Transverse colon (tissue), 4 donors: ENCODE data around the gene APOE. TPM values are rescaled to one million over a fixed set of nuclear protein-coding genes. Genes with fewer than 3 reads are reported as not detected.

ENCODE experiments used
- DNase-seq: peaks from one replicate; pipeline ENCODE4 v3.0.0-alpha.2; 2019
- H3K27ac ChIP-seq, 4 donors: fragments of 200-600 bp; sonication (generic); 2 replicates each; pipeline ENCODE4 v1.5.1; 2016 to 2018; ENCODE audit warnings: inconsistent platforms in 4 of 4
- H3K27me3 ChIP-seq: fragments of 200-600 bp; sonication (generic); 2 replicates; pipeline ENCODE4 v1.5.1; 2017; ENCODE audit warnings: inconsistent platforms
- H3K36me3 ChIP-seq, 4 donors: fragments of 200-600 bp; sonication (generic); 2 replicates each; pipeline ENCODE4 v1.5.1; 2017 to 2019; ENCODE audit warnings: inconsistent platforms in 4 of 4
- H3K4me1 ChIP-seq, 4 donors: fragments of 200-600 bp; sonication (generic); 2 replicates each; pipeline ENCODE4 v1.5.1; 2017 to 2020; ENCODE audit warnings: inconsistent platforms in 4 of 4
- H3K4me3 ChIP-seq, 4 donors: fragments of 200-600 bp; sonication (generic); 1 replicate in 1 of 4; 2 replicates in 3 of 4; pipeline versions ENCODE4 v1.5.1 to v1.6.1; 2017 to 2019; ENCODE audit warnings: inconsistent platforms in 4 of 4
- H3K9me3 ChIP-seq, 2 donors: fragments of 200-600 bp; sonication (generic); 2 replicates each; pipeline ENCODE4 v1.5.1; 2017 to 2019; ENCODE audit warnings: inconsistent platforms in 2 of 2
- EP300 ChIP-seq: sonication (generic); formaldehyde crosslinking; IDR thresholded peaks from one replicate; pipeline ENCODE4 v1.6.1; 2017; ENCODE audit warnings: antibody characterized with exemption, low read depth
- POLR2A ChIP-seq: fragments of 450-650 bp; IDR thresholded peaks from one replicate; pipeline ENCODE4 v1.6.1; 2016; ENCODE audit warnings: antibody characterized with exemption, mild to moderate bottlenecking, moderate library complexity
- POLR2AphosphoS5 ChIP-seq, 3 donors: sonication (generic); formaldehyde crosslinking; IDR thresholded peaks; one replicate each; pipeline ENCODE4 v1.6.1; 2016; ENCODE audit warnings: antibody characterized with exemption in 3 of 3
- WGBS, 2 donors: methylation state at CpG; one replicate each; pipeline ENCODE4 v1.1.5; 2018; ENCODE audit warnings: low coverage in 1 of 2; 5-methylcytosine and 5-hydroxymethylcytosine counted together
- in situ Hi-C, 4 donors: fragments of 200-750 bp; cut with MboI; loops; one replicate each; pipeline versions ENCODE4 v1.15.0 to v1.15.1; 2017; ENCODE audit warnings: low sequenced_read_pairs in 3 of 4, low pct_ligation_motif_present in 1 of 4, low pct_unique_long_range_greater_than_20kb in 1 of 4
- intact Hi-C: fragments of 100-400 bp; cut with DNase I; formaldehyde crosslinking; loops from one replicate; pipeline ENCODE4 v1.15.1; 2023; ENCODE audit warnings: low total_unique reads
- total RNA-seq, 4 donors: library from RNA; depleted of rRNA; stranded (reverse); fragments of >200 nt; gene quantifications; one replicate each; pipeline ENCODE4 v1.1.0, GENCODE V29; 2016
- TF ChIP-seq, protein P1 (sequence below), 5 experiments: fragments of 200-600 bp in 3 of 5; fragments of 450-650 bp in 2 of 5; sonication (generic) in 3 of 5; IDR thresholded peaks; 1 replicate in 2 of 5; 2 replicates in 3 of 5; pipeline ENCODE4 v1.5.1; 2016 to 2017; ENCODE audit warnings: antibody characterized with exemption in 5 of 5, inconsistent platforms in 3 of 5, mild to moderate bottlenecking in 2 of 5, moderate library complexity in 1 of 5

APOE gene
- total RNA-seq, 4 donors from 2014 or later = 72.2 to 214 (median 132) TPM

DNA sequence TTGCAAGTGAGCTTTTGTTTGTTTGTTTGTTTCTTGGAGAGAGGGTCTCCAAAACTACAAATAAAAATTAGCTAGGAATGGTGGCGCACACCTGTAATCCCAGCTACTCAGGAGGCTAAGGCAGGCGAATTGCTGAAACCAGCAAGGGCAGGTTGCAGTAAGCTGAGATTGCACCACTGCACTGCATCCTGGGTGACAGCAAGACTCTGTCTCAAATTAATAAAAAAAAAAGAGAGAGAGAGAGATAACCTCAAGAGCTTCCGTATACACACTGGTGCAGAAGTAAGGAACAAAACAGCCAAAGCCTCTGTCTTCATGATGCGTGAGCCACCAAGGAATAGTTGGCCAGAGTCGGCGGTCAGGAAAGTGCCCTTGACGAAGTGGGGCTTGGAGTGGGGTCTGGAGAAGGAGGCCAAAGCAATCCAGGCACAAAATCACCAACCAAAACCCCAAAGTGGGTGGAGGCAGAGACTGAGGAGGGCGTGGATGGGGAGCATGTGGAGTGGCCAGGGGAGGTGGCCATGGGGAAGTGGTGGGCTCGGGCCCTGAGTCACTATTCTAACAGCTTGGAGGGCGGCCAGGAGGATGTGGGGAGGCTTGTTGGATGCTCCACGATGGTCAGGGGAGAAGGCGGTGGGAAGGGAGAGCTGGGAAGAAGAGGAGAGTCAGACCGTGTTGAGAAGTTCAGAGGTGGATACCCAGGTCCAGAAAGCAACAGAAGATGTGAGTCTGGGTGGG is 35.7 kb upstream of the APOE start:
- DNase-seq = peak; percentile 62
- TF ChIP-seq POLR2A (no peak), EP300 (no peak)
- TF ChIP-seq, protein P1, sequence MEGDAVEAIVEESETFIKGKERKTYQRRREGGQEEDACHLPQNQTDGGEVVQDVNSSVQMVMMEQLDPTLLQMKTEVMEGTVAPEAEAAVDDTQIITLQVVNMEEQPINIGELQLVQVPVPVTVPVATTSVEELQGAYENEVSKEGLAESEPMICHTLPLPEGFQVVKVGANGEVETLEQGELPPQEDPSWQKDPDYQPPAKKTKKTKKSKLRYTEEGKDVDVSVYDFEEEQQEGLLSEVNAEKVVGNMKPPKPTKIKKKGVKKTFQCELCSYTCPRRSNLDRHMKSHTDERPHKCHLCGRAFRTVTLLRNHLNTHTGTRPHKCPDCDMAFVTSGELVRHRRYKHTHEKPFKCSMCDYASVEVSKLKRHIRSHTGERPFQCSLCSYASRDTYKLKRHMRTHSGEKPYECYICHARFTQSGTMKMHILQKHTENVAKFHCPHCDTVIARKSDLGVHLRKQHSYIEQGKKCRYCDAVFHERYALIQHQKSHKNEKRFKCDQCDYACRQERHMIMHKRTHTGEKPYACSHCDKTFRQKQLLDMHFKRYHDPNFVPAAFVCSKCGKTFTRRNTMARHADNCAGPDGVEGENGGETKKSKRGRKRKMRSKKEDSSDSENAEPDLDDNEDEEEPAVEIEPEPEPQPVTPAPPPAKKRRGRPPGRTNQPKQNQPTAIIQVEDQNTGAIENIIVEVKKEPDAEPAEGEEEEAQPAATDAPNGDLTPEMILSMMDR (IDR thresholded peaks at IDR 0.05) = no peak
- in situ Hi-C loops = no loop called here
- H3K27ac ChIP-seq = peak overlapping the region; percentile 25 to 64 (median 46)
- H3K27me3 ChIP-seq = no peaks in the 10 kb centered on the region
- WGBS, 2 donors = 69 to 70% methylated on average over 13 of the region's 13 CpGs
- no peaks in the 10 kb centered on the region for H3K9me3 ChIP-seq
- peaks cover 0 to 15% (median 2%) of the 10 kb centered on the region in 4 donors for H3K4me1 ChIP-seq
- no peak overlapping the region for H3K4me3 ChIP-seq
- intact Hi-C loops = no loop called here
- H3K36me3 ChIP-seq = peaks cover 0 to 24% (median 9%) of the 10 kb centered on the region in 4 donors

- in situ Hi-C loops (no loop called here), intact Hi-C loops (no loop called here)
- Histone ChIP-seq H3K27me3 (no peaks in the 10 kb centered on the region), H3K4me1 (peaks cover 0 to 23% (median 10%) of the 10 kb centered on the region in 4 donors), H3K9me3 (no peaks in the 10 kb centered on the region), H3K36me3 (peaks cover 0 to 15% (median 6%) of the 10 kb centered on the region in 4 donors), H3K27ac (no peak overlapping the region), H3K4me3 (no peak overlapping the region)
- DNase-seq = no peak
- 98% methylated on average over 7 of the region's 14 CpGs; no CpG with 5 or more reads in 1 of the 2 donors for WGBS, 2 donors
- TF ChIP-seq POLR2AphosphoS5 (IDR thresholded peaks at IDR 0.05) (no peak), EP300 (no peak), POLR2A (no peak)
- TF ChIP-seq, protein P1 (IDR thresholded peaks at IDR 0.05) = no peak
These were observed 33.8 kb upstream of the APOE start for GRCh38 chr19:44871809-44872208.

- DNase-seq = no peak
- WGBS, 2 donors = 84 to 88% methylated on average over 3 to 4 of the region's 4 CpGs
- peaks cover 0 to 15% (median 6%) of the 10 kb centered on the region in 4 donors for H3K36me3 ChIP-seq
- no peaks in the 10 kb centered on the region for H3K9me3 ChIP-seq
- intact Hi-C loops (no loop called here), in situ Hi-C loops (no loop called here)
- no peak for TF ChIP-seq POLR2A
- TF ChIP-seq POLR2AphosphoS5 (IDR thresholded peaks at IDR 0.05) = no peak
- TF ChIP-seq, protein P1 (IDR thresholded peaks at IDR 0.05) = no peak
- TF ChIP-seq EP300 = no peak
- no peaks in the 10 kb centered on the region for H3K27me3 ChIP-seq
- H3K4me3 ChIP-seq = no peak overlapping the region
- no peak overlapping the region for H3K27ac ChIP-seq
- peaks cover 0 to 23% (median 10%) of the 10 kb centered on the region in 4 donors for H3K4me1 ChIP-seq
These were observed 32.9 kb upstream of the APOE start for GRCh38 chr19:44872661-44873060.

DNA sequence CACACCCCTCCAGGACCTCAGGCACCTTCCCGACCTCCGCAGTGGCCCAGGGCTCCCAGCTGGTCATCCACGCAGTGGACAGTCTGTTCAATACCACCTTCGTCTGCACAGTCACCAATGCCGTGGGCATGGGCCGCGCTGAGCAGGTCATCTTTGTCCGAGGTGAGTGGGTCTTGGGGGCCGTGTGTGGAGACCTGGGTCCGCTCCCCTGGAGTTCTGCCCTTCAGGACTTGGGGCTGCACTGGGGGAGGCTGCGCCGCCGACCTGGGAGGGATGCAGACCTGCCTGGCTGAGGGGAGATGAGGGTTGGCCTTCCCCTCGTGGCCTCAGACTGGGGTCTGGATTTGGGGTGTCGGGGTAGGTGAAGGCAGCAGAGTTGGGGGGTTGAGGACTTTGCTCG is 31.3 kb upstream of the APOE start:
- in situ Hi-C loops = no loop called here
- intact Hi-C loops = no loop called here
- WGBS, 2 donors = 95% methylated on average over 16 of the region's 16 CpGs; no CpG with 5 or more reads in 1 of the 2 donors
- no peak for DNase-seq
- H3K27me3 ChIP-seq = no peaks in the 10 kb centered on the region
- TF ChIP-seq POLR2AphosphoS5 (IDR thresholded peaks at IDR 0.05) (no peak), EP300 (no peak)
- H3K4me1 ChIP-seq = peaks cover 0 to 23% (median 10%) of the 10 kb centered on the region in 4 donors
- H3K4me3 ChIP-seq = no peak overlapping the region
- H3K27ac ChIP-seq = no peak overlapping the region
- H3K36me3 ChIP-seq = peaks cover 0 to 15% (median 6%) of the 10 kb centered on the region in 4 donors
- H3K9me3 ChIP-seq = no peaks in the 10 kb centered on the region
